ENCODE measurements around the gene HDAC4.
"Not testable (repeated sequence)": the region's sequence is repeated elsewhere in the genome, so short reads cannot be mapped to it uniquely, and the experiment has no call there.

The HDAC4 gene

GRCh38 chr2:239179851-239180371, 220.9 kb downstream of the HDAC4 start:
- no peak for TF ChIP-seq ZFX (IDR thresholded peaks at IDR 0.05; ENCODE audit: borderline replicate concordance)
- no peak for TF ChIP-seq CTCF (IDR thresholded peaks at IDR 0.05)
- H3K27ac ChIP-seq: no peak overlapping the region

- TF ChIP-seq CTCF (IDR thresholded peaks at IDR 0.05): no peak
- no peak for TF ChIP-seq ZFX (IDR thresholded peaks at IDR 0.05; ENCODE audit: borderline replicate concordance)
- H3K27ac ChIP-seq: no peak overlapping the region
Measured at GRCh38 chr2:239178954-239179353, 221.9 kb downstream of the HDAC4 start.

GRCh38 chr2:239178484-239178883, 222.3 kb downstream of the HDAC4 start:
- no peak overlapping the region for H3K27ac ChIP-seq
- TF ChIP-seq CTCF (IDR thresholded peaks at IDR 0.05) (no peak), ZFX (IDR thresholded peaks at IDR 0.05; ENCODE audit: borderline replicate concordance) (no peak)

GRCh38 chr2:239177908-239178307, 222.9 kb downstream of the HDAC4 start:
- H3K27ac ChIP-seq: no peak overlapping the region
- TF ChIP-seq CTCF (IDR thresholded peaks at IDR 0.05) (no peak), ZFX (IDR thresholded peaks at IDR 0.05; ENCODE audit: borderline replicate concordance) (no peak)

GRCh38 chr2:239177325-239177724, 223.5 kb downstream of the HDAC4 start:
- TF ChIP-seq ZFX (IDR thresholded peaks at IDR 0.05; ENCODE audit: borderline replicate concordance) (no peak), CTCF (IDR thresholded peaks at IDR 0.05) (no peak)
- H3K27ac ChIP-seq: no peak overlapping the region

- not testable (repeated sequence) for H3K27ac ChIP-seq
Measured at GRCh38 chr2:239176138-239176803, 224.5 kb downstream of the HDAC4 start.

- H3K27ac ChIP-seq: no peak overlapping the region
- TF ChIP-seq ZFX (IDR thresholded peaks at IDR 0.05; ENCODE audit: borderline replicate concordance) (no peak), CTCF (IDR thresholded peaks at IDR 0.05) (no peak)
Measured at GRCh38 chr2:239175181-239175580, 225.6 kb downstream of the HDAC4 start.

- no peak overlapping the region for H3K27ac ChIP-seq
- TF ChIP-seq ZFX (IDR thresholded peaks at IDR 0.05; ENCODE audit: borderline replicate concordance) (no peak), CTCF (IDR thresholded peaks at IDR 0.05) (no peak)
Measured at GRCh38 chr2:239173301-239173700, 227.5 kb downstream of the HDAC4 start.

Data from 22Rv1 (cell line).